ENCODE results near the gene PTPRD.

Gene PTPRD

DNA sequence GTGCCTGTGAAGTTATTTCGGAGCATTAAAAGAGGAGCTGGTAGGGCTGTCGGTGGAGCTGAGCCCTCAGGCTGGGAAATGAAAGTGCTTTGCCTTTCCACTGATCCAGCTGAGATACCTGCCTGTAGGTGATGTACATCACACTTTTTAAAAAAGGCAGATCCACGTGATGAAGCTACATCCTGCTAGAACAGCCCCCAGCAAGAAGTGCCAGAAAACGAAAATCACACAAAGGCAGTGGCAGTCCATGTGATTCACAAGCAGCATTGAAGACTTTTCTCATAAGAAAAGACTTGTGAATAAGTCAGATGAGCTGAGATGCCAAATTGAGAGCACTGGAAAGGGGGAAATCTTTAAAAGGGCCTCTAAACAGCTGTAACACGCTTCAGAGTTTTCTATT is 765.1 kb downstream of the PTPRD start:
- DNase-seq, result no peak

DNA sequence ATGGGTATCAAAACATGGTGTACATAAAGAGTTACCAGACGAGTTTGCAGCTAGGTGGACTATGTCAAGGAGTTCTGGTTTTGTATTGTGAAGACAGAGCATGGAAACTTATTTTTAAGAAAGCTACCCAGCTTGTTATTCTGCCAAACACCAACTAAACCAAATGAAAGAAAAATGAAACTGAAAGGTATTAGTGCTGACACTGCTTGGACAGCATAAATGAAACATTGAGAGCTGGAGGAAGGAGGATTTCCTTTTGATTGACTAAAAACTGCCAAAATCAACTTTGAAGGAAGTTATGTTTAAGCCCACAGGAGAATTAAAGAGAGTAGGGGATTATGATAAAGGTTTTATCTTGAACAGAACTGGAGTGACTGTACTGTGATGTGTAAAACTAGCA is 766.2 kb downstream of the PTPRD start:
- no peak for DNase-seq

DNA sequence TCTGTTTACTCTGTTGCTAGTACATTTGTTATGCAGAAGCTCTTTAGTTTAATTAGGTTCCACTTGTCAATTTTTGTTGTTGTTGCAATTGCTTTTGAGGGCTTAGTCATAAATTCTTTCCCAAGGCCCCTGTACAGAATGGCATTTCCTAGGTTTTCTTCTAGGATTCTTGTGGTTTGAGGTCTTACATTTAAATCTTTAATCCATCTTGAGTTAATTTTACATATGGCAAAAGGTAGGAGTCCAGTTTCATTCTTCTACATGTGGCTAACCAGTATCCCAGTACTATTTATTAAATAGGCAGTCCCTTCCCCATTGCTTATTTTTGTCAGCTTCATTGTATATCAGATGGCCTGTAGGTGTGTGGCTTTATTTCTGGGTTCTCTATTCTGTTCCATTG is 792.4 kb downstream of the PTPRD start:
- DNase-seq, result no peak

DNA sequence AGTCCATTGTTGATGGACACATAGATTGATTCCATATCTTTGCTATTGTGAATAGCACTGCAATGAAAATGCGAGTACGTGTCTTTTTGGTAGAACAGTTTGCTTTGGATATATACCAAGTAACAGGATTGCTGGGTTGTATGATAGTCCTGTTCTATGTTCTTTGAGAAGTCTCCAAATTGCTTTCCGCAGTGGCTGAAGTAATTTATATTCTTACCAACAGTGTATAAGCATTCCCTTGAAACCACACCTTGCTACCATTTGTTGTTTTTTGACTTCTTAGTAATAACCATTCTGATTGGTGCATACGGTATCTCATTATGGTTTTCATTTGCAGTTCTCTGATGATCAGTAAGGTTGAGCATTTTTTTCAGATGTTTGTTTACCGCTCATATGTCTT is 792.9 kb downstream of the PTPRD start:
- DNase-seq, result no peak

DNA sequence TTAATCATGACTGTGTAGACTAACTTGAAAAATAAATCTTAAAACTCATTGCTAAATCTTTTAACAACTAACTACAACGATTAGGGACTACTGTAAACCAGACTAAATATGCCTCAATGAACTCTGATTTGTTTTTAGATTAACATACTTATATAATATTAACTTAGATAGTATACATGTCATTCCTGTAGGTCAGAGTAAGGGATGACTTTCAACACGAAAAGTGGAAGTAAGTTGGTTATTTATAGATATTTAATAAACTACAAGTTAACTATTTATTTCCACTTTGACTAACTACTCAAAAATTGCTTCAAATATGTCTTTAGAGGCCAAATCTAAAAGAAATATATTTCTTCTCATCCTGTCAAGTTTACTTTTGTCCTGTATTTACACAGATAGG is 795.6 kb downstream of the PTPRD start:
- no peak for DNase-seq

DNA sequence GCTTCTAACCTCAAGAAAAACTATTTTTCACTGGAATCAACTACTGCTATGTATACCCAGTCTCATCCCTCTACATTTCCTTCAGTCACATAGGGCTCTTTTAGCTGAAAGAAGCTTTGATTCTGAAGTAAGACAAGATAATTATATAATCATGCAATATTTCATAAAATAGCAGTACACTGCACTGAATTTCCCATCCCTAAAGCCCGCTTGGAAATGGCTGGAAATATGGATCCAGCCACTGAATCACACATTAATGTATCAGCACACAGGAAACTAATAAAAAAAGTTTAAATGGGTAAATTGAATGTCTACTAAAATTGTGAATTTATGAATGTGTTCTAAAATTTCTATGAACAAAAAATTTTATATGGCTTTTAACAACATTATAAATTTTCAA is 808.7 kb downstream of the PTPRD start:
- no peak for DNase-seq

DNA sequence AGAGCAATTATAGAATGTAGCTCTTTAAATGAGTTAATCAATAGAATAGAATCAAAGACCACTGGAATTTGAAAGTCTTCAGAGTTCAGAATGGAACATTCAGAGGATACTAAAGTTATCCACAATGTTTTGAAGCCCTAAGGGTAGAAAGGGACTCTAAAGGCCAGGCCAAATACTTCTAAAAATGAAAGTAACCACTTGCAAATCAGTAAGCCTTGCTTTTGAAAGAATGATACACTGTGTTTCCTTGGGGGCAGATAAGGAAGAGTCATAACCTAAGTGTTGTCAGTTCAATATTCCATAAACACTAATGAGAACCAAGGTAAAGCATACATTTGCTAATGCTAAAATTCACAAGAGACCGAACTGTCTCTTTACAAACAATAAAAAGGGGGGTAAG is 813.5 kb downstream of the PTPRD start:
- DNase-seq, result no peak

DNA sequence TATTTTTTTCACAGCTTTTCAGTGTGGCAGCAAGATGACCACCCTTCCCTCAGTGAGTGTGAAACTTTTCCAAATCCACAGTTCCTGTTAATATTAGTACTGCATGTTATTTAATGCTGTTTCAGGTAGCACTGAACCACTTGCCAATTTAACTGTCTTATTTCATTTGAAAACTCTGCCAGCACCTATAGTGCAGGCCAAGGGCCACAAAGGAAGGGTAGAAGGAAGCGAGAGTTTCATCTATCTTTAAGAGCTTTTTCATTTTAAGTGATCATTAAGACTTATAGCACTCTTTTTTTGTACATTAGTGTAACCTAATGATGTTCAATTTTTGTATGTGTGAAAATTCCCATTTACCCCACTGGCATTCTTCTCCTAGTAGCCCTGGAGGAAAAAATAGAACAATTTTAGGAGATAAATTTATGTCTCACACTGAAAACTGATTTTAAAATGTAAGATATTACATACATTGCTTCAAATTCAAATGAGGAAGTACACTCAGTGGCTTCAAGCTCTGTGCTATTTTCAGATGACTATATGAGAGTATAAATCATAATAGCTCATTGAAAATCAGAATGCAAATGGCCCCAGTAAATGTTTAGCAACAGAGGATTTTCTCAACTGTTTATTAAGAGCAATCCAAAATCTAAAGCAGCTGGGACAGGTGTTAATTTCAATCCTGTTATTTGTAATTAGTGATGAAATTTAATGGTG is 820.5 kb downstream of the PTPRD start:
- DNase-seq, result no peak

DNA sequence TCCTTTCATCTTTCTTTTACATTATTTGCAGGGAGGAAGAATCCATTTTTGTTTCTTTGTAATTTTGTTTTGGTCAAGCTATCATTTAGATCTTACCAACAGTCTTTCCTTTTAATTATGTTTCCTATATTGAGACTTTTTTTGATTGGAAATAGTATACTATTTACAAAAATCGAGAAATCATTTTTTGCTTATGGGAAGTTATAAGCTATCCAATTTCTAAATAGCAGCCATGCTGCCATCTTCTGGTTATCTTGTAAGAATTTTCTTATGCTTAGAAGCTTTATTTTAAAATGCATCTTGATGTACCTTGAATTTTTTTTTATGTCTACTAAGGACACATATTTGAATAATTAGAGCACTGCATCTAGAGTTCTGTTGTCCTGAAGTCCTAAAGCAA is 821.2 kb downstream of the PTPRD start:
- no peak for DNase-seq

DNA sequence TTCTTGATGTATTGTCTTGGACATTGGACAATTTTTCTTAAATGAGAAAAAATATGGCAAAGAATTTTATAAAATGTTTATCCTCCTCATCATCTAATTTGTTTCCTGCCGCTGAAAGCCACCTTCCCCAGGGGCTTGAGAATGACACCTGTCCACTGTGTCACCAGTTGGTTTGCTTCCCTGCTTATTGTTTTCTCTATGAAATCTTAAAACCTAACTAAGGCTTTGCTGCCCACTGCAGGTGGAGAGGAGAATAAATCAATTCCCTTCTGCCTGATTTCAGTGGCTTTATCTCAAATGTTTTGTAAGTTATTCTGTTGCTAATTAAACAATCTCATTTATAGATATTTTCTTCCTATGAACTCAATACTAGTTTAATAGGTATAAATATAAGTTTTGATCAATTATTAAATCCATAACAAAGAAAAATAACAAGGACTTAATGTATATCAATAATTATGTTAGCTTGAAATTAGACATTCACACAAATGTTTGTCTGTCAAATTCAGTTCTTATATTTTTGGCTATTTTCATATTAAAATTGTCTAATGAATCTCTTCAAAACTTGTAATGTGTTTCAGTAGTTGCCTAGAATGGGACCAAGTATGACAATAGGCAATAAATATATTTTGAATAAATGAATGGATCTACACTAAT is 822.5 kb downstream of the PTPRD start:
- DNase-seq, result no peak

DNA sequence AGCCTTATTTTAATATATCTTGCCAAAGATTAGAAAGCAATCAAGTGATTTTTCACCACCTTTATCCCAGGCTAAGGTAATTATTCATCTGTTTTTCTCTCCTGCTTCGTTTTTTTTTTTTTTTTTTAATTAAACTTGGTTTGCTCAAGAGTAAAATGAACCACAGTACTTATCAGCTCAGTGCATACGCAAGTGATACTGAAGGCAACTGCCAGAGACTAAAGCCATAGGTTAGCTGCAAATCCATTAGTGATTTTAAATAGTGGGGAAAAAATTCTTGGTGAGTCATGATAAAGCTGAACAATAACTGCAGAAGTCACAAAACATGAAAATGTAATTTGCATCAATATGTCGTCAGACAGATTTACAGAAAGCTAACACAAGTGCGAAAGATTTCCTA is 829.1 kb downstream of the PTPRD start:
- no peak for DNase-seq

DNA sequence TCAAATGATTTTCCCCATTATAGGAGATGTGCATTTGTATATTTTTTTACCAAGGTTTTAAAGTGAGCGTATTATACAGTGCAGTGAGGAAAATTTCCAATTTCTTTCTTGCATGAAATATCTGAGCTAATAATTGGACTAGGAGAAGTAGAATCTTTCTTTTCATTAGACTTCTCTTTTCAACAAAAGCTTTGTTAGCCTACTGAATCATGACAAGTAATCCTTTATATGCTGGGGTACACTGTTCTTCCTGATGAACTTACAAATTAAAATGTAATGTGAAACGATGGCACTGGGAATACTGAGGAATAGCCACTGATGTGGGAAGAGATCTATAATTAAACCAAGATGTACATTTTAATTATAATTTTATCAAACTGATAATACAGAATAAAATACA is 829.6 kb downstream of the PTPRD start:
- DNase-seq, result no peak

DNA sequence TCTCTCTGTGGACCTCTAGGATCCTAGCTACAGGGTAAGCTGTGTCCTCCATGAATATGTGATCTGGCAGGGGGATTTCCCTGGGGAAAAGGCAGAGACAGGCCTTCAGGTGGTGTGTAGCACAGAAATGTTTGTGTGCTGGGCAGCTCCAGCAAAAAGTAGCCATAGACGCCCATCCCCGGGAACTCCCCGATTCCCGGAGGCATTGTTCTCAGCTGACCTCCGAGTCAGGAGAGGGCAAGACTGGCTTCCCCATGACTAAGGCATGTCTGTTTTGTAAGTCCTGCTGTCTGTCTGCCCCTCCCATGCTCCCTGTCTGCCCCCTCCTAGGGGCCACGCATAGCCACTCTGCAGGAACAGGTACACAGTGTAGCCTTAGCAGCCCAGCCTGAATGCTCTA is 834.5 kb downstream of the PTPRD start:
- no peak for DNase-seq

DNA sequence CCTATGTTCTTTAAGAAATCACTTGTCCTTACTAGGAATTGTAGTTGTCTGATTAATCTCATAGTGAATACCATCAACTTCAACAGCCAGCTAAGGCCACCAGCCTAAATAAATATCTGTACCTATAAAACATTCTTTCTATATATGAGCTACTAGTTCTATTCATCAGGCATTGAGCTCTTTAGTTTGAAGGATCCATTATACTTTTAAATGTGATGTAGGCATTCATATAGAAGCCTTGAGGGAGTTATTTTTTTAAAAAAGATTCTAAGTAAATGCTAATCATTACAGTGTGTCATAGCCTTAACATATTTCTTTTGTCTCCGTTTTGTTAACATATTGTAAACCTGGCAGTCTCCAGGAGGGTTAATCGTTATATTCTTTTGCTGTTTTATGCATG is 838.3 kb downstream of the PTPRD start:
- DNase-seq, result no peak

DNA sequence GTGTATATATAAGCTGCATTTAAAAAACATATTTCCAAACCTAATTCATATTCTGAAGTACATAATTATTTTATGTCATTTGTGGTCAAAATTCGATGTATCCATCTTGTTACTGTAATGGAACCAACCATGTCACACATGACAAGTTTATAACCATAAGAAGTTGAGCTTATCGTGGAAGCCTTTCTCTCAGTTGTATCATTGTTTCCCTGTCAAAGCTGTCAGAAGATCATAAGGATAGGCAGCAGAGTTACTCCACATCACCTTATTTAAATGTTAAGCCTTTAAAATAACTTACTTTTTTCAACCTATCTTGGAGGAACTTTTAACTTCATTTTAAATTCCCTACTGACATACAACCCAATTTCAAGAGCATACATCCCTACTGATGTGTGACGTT is 841.5 kb downstream of the PTPRD start:
- DNase-seq, result no peak

DNA sequence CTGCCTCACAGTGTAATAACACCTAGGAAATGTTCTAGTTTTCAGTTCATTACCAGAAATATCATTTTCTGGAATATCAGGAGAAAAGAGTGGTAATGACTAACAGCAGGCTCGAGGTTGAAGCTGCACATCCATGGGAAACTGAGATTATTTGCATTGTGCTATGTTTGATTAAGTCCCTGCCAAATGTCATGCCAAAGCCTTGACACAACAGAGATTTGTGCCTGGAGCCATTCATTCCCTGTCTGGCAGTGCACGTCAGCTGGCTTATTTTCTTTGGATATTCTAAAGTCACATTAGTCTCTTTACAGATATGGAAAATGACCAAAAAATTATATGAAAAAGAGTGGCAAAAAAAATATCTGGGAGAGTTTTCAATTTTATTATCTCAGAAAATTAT is 848.0 kb downstream of the PTPRD start:
- DNase-seq, result no peak

DNA sequence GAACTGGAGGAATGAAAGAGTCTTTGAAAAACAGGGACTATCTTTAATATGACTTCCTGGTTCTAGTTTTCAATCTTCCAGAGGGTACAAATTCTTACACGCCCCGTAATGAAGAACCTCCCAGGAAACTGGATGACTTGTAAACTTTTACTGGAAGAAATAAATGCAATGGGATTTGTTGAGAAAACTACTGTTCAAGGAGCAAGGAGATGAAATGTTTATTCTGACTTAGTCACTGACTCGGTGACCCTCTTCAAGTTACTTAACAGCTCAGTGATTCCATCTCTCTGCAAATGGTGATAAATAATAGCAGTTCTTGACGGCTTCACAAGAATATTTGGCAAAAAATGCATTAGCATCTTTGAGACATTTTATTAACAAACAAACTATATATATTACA is 858.6 kb downstream of the PTPRD start:
- DNase-seq, result no peak

DNA sequence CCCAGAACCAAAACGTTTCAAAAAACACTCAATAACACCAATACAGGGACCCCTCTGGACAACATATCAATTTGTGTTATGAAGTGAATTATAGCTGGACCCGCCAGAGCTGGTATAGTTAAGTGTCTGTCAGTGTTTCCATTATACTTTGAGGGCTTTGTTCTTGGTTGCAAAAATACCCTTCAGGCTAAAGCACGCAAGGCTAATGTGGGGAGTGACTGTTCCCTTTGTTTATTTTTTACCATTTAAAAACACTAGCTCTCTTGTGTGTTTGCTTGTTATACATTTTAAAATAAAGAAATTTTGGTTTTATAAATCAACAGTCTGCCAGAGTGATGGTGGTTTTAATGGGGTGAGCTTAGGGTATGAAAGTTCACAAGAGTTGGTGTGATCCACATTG is 859.5 kb downstream of the PTPRD start:
- no peak for DNase-seq

DNA sequence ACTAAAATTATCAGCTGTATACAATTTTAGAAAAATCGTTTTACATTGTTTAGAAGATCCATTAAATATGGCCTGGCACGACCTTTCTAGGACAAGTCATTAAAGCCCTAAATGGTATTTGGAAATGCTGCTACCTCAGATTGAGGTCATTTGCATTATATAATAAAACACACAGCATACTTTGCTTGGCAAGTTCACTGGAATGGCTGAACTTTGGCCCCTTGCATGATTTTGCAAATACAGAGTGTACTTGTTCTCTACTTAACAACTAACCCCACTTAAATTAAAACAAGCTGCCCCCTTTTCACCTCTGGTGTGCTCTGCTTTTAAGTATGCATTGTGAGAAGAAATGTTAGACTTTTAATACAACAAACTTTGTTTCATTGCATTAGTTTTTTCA is 860.1 kb downstream of the PTPRD start:
- DNase-seq, result no peak

DNA sequence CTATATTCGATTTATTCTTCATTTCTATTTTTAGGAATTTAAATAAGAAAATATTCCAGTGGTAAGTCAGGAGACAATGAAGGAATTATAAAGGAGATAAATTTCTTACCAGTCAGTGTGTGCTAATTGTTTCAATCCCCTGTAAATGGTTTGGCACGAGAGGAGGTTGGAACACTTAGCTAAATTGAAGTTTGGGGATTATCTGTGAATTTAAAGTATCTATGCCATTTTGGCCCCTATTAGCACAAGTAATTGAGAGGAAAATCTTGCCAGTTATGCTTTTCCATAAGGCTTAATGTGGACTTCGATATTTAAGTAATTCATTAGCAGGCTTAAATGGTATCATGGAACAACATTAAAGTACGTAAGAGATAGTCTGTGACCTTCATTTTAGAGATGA is 860.8 kb downstream of the PTPRD start:
- DNase-seq, result no peak

DNA sequence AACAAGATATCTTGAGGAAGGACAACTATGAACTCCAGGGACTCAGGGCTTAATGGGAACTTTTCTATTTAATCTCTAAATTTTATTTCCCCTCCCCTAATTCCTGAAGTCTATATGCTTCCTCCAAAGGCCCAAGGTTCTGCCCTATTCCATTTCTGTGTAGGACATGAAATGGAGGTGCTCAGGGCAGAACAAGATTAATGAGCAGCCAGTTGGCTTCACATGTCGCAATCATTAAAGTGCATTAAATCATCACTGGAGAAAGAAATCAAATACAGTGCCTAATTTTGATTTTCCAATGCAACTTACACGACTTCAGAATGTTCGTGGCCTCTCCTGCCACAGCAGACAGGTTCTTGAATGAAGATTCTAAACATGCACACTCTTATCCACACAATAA is 862.1 kb downstream of the PTPRD start:
- DNase-seq, result no peak

DNA sequence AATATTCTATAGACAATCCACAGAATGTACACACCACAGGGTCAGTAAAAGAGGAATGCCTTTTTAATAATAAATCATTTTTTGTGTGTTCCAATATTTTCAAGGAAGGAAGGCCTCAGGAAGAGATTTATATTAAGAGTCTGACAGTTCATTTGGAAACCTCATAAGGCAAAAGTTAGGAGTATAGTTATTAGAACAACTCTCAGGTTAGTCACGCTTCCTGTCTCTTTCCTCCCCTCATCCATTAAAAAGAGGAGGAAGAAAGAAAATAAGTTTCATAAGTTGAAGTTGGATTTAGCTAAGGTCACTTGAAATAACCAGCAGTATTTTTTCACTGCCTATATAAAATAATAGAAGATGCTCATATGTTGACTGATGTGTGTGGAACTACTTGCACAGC is 863.2 kb downstream of the PTPRD start:
- no peak for DNase-seq

DNA sequence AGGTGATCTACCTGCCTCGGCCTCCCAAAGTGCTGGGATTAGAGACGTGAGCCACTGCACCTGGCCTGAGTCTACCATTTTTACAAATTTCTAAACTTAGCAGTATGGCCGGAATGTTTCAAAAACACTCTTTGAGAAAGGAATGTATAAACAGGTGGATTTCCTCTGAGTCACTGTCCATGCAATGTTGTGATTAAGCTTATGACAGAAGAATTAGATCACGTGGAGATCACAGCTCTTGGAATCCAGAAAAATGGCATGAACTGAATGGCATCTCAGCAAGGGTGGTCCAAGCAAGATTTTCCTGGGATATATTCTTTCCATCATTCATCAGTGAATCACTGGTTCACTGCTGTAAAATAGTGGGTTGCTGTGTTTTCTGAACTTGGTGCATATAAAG is 865.0 kb downstream of the PTPRD start:
- DNase-seq, result no peak

DNA sequence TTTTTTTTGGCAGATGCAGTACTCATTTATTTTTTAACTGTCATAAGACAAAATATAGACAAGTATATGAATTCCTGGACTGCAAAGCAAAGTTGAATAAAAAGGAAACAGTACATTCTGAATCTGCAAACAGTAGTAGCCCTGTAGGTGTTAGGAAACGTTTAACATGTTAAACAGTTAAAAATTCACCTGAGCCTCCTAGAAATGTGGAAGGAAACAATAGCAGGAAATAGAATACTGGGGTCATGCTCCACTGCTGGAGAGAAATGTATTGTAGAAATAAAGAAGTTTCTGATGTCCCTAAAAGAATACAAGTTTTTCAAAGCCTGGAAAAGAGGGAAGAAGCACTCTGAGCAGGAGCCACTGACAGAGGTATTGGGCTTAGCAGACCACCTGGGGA is 866.0 kb downstream of the PTPRD start:
- DNase-seq, result no peak

DNA sequence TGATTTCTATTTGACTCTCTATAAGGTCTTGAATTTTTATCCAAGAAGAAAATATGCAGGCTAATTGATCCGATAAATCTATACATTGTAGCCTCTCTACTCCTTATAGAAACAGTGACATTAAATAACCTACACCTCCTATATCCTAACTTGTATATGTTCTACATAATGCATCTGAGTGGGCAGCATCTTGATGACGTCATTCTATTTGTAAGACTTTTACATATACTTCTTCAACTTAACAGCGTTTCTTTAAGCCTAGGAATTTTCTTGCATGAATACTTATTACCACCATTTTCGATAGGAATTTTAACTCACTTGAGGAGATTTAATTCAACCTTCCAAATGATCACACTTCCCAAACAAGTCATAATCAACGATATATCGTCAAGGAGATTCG is 869.0 kb downstream of the PTPRD start:
- DNase-seq, result no peak
